Vagina (tissue), 2 donors: Measurements from ENCODE around the gene NETO2.

Experiments
- POLR2A ChIP-seq, 2 donors: fragments of 450-650 bp; IDR thresholded peaks; one replicate each; pipeline ENCODE4 v1.6.1; 2017; ENCODE audit warnings: antibody characterized with exemption in 2 of 2, mild to moderate bottlenecking in 2 of 2, moderate library complexity in 2 of 2
- TF ChIP-seq, protein P1 (sequence below), 3 experiments: fragments of 450-650 bp in 2 of 3; fragments of 200-600 bp in 1 of 3; sonication (generic) in 1 of 3; IDR thresholded peaks; one replicate each; pipeline ENCODE4 v1.5.1; 2017 to 2019; ENCODE audit warnings: antibody characterized with exemption in 3 of 3, mild to moderate bottlenecking in 2 of 3, moderate library complexity in 2 of 3

DNA sequence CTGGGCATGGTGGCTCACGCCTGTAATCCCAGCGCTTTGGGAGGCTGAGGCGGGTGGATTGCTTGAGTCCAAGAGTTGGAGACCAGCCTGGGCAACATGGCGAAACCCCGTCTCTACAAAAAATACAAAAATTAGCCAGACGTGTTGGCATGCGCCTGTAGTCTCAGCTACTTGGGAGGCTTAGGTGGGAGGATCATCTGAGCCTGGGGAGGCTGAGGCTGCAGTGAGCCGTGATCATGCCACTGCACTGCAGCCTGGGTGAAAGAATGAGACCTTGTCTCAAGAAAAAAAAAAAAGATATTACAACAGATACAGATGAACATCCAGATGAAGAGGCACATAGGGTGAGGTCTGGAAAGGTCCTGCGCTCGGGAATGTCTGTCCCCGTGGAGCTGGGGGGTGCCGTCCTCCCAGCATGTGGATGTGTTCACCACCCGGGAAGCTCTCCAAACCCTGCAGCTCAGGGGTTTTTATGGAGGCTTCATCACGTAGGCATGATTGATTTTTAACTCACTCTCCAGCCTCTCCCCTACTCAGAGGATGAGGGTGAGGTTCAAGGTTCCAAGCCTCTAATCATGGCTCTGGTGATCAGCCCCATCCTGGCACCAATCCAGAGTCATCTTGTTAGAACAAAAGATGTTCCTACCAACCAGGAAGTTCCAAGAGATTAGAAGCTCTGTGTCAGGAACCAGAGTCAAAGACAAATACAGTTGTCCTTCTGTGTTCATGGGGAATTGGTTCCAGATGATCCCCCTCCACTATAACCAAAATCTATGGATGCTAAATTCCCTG is 85.3 kb downstream of the NETO2 start:
- TF ChIP-seq, protein P1, sequence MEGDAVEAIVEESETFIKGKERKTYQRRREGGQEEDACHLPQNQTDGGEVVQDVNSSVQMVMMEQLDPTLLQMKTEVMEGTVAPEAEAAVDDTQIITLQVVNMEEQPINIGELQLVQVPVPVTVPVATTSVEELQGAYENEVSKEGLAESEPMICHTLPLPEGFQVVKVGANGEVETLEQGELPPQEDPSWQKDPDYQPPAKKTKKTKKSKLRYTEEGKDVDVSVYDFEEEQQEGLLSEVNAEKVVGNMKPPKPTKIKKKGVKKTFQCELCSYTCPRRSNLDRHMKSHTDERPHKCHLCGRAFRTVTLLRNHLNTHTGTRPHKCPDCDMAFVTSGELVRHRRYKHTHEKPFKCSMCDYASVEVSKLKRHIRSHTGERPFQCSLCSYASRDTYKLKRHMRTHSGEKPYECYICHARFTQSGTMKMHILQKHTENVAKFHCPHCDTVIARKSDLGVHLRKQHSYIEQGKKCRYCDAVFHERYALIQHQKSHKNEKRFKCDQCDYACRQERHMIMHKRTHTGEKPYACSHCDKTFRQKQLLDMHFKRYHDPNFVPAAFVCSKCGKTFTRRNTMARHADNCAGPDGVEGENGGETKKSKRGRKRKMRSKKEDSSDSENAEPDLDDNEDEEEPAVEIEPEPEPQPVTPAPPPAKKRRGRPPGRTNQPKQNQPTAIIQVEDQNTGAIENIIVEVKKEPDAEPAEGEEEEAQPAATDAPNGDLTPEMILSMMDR (IDR thresholded peaks at IDR 0.05): no peak
- TF ChIP-seq POLR2A (IDR thresholded peaks at IDR 0.05): no peak
